HepG2 (cell line): ENCODE data around the gene RTF1. TPM values are rescaled to one million over a fixed set of nuclear protein-coding genes. Genes with fewer than 3 reads are reported as not detected.

ENCODE experiments used
- ATF7-NPFF ChIP-seq: sonication (generic); formaldehyde crosslinking; IDR thresholded peaks from 2 replicates; pipeline ENCODE4 v1.8.1; 2023; ENCODE audit warnings: mild to moderate bottlenecking, low read depth, missing genetic modification reagents, moderate library complexity
- FIP1L1 ChIP-seq: fragments of 200-400 bp; formaldehyde crosslinking; IDR thresholded peaks from 2 replicates; pipeline ENCODE4 v1.6.1; 2018; ENCODE audit warnings: low read depth, mild to moderate bottlenecking, low read length, moderate library complexity, borderline replicate concordance; ENCODE audit not compliant: insufficient read depth
- GLI4 ChIP-seq: sonication (generic); formaldehyde crosslinking; IDR thresholded peaks from 2 replicates; pipeline ENCODE4 v1.5.1; 2020; ENCODE audit warnings: missing genetic modification reagents, mild to moderate bottlenecking, moderate library complexity, borderline replicate concordance
- HOXA7 ChIP-seq: sonication (generic); formaldehyde crosslinking; IDR thresholded peaks from 2 replicates; pipeline ENCODE4 v1.8.1; 2022; ENCODE audit warnings: mild to moderate bottlenecking, missing genetic modification reagents, moderate library complexity
- KLF11 ChIP-seq: IDR thresholded peaks from 2 replicates; pipeline ENCODE4 v1.6.1; 2016; ENCODE audit warnings: missing compliant biosample characterization
- MXD1 ChIP-seq: sonication (generic); formaldehyde crosslinking; IDR thresholded peaks from 2 replicates; pipeline ENCODE4 v1.4.0; 2020; ENCODE audit warnings: mild to moderate bottlenecking, missing genetic modification reagents
- NBN ChIP-seq: fragments of 450-650 bp; conservative IDR thresholded peaks from 2 replicates; pipeline ENCODE4 v1.6.1; 2017
- NR2F6 ChIP-seq, 2 experiments: IDR thresholded peaks; 2 replicates each; pipeline ENCODE4 v1.6.1; 2016; ENCODE audit warnings: antibody characterized with exemption in 1 of 2, mild to moderate bottlenecking in 1 of 2
- PRDM4 ChIP-seq: sonication (generic); formaldehyde crosslinking; IDR thresholded peaks from 2 replicates; pipeline ENCODE4 v1.9.0; 2021; ENCODE audit warnings: missing genetic modification reagents, borderline replicate concordance
- SAP130 ChIP-seq: IDR thresholded peaks from 2 replicates; pipeline ENCODE4 v1.6.1; 2016; ENCODE audit warnings: low read depth
- SMYD3 ChIP-seq: sonication (generic); formaldehyde crosslinking; IDR thresholded peaks from 2 replicates; pipeline ENCODE4 v1.8.1; 2023; ENCODE audit warnings: mild to moderate bottlenecking, missing genetic modification reagents
- SYNCRIP ChIP-seq: fragments of 200-400 bp; formaldehyde crosslinking; IDR thresholded peaks from 2 replicates; pipeline ENCODE4 v1.6.1; 2018; ENCODE audit warnings: mild to moderate bottlenecking, low read depth, low read length; ENCODE audit not compliant: insufficient read depth
- ZKSCAN5 ChIP-seq: sonication (generic); formaldehyde crosslinking; IDR thresholded peaks from 2 replicates; pipeline ENCODE4 v1.5.1; 2020; ENCODE audit warnings: mild to moderate bottlenecking, missing genetic modification reagents
- ZNF746 ChIP-seq: sonication (generic); formaldehyde crosslinking; IDR thresholded peaks from 2 replicates; pipeline ENCODE4 v1.8.0; 2022; ENCODE audit warnings: mild to moderate bottlenecking, missing genetic modification reagents
- ZNF749 ChIP-seq: sonication (generic); formaldehyde crosslinking; IDR thresholded peaks from 2 replicates; pipeline ENCODE4 v1.8.0; 2022; ENCODE audit warnings: mild to moderate bottlenecking, missing genetic modification reagents, moderate library complexity, borderline replicate concordance
- ZNF768 ChIP-seq: sonication (generic); formaldehyde crosslinking; IDR thresholded peaks from 2 replicates; pipeline ENCODE4 v1.4.0; 2020; ENCODE audit warnings: missing genetic modification reagents
- ZNF782 ChIP-seq: sonication (generic); formaldehyde crosslinking; IDR thresholded peaks from 2 replicates; pipeline ENCODE4 v1.4.0; 2020; ENCODE audit warnings: missing genetic modification reagents, mild to moderate bottlenecking, borderline replicate concordance
- polyA plus RNA-seq, 8 experiments: library from polyadenylated mRNA; depleted of rRNA in 3 of 8; stranded (reverse) in 7 of 8; unstranded in 1 of 8; fragments of >200 nt; fragmentation: Illumina TruSeq in 4 of 8; extraction: Trizol in 4 of 8; gene quantifications; 2 replicates each; pipeline versions ENCODE4 v1.2.1 to v1.2.3, GENCODE V29; 2011 to 2016; ENCODE audit warnings: low read depth in 4 of 8, missing spikeins in 1 of 8, mixed read lengths in 1 of 8; ENCODE audit not compliant: insufficient read depth in 1 of 8
- total RNA-seq, 5 experiments: library from RNA; depleted of rRNA; stranded (reverse); fragments of >200 nt; fragmentation: Illumina TruSeq; extraction: Trizol; gene quantifications; 2 replicates each; pipeline ENCODE4 v1.2.3, GENCODE V29; 2016; ENCODE audit warnings: low read depth in 1 of 5
- TF ChIP-seq, protein P1 (sequence below): sonication (generic); formaldehyde crosslinking; IDR thresholded peaks from 2 replicates; pipeline ENCODE4 v1.8.1; 2023; ENCODE audit warnings: mild to moderate bottlenecking, inconsistent platforms, moderate library complexity, missing genetic modification reagents, borderline replicate concordance
- TF ChIP-seq, protein P2 (sequence below): fragments of 450-650 bp; IDR thresholded peaks from 2 replicates; pipeline ENCODE4 v1.6.1; 2016
- TF ChIP-seq, protein P3 (sequence below): sonication (generic); formaldehyde crosslinking; conservative IDR thresholded peaks from 2 replicates; pipeline ENCODE4 v1.4.0; 2020; ENCODE audit warnings: missing genetic modification reagents

RTF1 gene
- total and polyA plus RNA-seq, 2 of the 13 experiments (the other 11 are each of a cell fraction or from before 2014, with no cell fraction given): 13.9 to 17.9 TPM

GRCh38 chr15:41494922-41495735 is 78.2 kb downstream of the RTF1 start (continued):
- TF ChIP-seq SMYD3 (CRISPR knock-in tag) (no peak), GLI4 (CRISPR knock-in tag) (no peak; the same call in 1 of the 2 replicates), ZNF768 (CRISPR knock-in tag) (0 out of 2 replicates have a peak, but pooled peaks have one; percentile 5), ZNF749 (CRISPR knock-in tag) (0 out of 2 replicates have a peak, but pooled peaks have one; percentile 14), SAP130 (CRISPR knock-in tag) (no peak), HOXA7 (CRISPR knock-in tag) (no peak), FIP1L1 (no peak), SYNCRIP (no peak), NR2F6 (IDR thresholded peaks at IDR 0.05) (no peak), NR2F6 (CRISPR knock-in tag; IDR thresholded peaks at IDR 0.05) (no peak), MXD1 (CRISPR knock-in tag) (no peak), KLF11 (CRISPR knock-in tag) (0 out of 2 replicates have a peak, but pooled peaks have one; percentile 3), NBN (no peak), ZKSCAN5 (no peak), PRDM4 (CRISPR knock-in tag) (no peak), ZNF746 (CRISPR knock-in tag) (0 out of 2 replicates have a peak, but pooled peaks have one; percentile 55), ATF7-NPFF (CRISPR knock-in tag) (no peak), ZNF782 (CRISPR knock-in tag) (no peak)
- TF ChIP-seq, protein P1, sequence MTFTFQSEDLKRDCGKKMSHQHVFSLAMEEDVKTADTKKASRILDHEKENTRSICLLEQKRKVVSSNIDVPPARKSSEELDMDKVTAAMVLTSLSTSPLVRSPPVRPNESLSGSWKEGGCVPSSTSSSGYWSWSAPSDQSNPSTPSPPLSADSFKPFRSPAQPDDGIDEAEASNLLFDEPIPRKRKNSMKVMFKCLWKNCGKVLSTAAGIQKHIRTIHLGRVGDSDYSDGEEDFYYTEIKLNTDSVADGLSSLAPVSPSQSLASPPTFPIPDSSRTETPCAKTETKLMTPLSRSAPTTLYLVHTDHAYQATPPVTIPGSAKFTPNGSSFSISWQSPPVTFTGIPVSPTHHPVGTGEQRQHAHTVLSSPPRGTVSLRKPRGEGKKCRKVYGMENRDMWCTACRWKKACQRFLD (CRISPR knock-in tag): no peak
- TF ChIP-seq, protein P2, sequence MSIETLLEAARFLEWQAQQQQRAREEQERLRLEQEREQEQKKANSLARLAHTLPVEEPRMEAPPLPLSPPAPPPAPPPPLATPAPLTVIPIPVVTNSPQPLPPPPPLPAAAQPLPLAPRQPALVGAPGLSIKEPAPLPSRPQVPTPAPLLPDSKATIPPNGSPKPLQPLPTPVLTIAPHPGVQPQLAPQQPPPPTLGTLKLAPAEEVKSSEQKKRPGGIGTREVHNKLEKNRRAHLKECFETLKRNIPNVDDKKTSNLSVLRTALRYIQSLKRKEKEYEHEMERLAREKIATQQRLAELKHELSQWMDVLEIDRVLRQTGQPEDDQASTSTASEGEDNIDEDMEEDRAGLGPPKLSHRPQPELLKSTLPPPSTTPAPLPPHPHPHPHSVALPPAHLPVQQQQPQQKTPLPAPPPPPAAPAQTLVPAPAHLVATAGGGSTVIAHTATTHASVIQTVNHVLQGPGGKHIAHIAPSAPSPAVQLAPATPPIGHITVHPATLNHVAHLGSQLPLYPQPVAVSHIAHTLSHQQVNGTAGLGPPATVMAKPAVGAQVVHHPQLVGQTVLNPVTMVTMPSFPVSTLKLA: no peak
- TF ChIP-seq, protein P3, sequence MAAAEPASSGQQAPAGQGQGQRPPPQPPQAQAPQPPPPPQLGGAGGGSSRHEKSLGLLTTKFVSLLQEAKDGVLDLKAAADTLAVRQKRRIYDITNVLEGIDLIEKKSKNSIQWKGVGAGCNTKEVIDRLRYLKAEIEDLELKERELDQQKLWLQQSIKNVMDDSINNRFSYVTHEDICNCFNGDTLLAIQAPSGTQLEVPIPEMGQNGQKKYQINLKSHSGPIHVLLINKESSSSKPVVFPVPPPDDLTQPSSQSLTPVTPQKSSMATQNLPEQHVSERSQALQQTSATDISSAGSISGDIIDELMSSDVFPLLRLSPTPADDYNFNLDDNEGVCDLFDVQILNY: no peak
